ENCODE measurements around the gene UBA1. TPM values are rescaled to one million over a fixed set of nuclear protein-coding genes. Genes with fewer than 3 reads are reported as not detected.
A peak's percentile ranks its signal among the peaks of the same experiment; 100 is the strongest.

The UBA1 gene
- total RNA-seq, 4 donors from 2014 or later, result 126 to 238 (median 153) TPM

GRCh38 chrX:47199286-47199685 lies 5.7 kb downstream of the UBA1 start:
- no peak for TF ChIP-seq POLR2A (IDR thresholded peaks at IDR 0.05)
- TF ChIP-seq, protein P1, sequence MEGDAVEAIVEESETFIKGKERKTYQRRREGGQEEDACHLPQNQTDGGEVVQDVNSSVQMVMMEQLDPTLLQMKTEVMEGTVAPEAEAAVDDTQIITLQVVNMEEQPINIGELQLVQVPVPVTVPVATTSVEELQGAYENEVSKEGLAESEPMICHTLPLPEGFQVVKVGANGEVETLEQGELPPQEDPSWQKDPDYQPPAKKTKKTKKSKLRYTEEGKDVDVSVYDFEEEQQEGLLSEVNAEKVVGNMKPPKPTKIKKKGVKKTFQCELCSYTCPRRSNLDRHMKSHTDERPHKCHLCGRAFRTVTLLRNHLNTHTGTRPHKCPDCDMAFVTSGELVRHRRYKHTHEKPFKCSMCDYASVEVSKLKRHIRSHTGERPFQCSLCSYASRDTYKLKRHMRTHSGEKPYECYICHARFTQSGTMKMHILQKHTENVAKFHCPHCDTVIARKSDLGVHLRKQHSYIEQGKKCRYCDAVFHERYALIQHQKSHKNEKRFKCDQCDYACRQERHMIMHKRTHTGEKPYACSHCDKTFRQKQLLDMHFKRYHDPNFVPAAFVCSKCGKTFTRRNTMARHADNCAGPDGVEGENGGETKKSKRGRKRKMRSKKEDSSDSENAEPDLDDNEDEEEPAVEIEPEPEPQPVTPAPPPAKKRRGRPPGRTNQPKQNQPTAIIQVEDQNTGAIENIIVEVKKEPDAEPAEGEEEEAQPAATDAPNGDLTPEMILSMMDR (IDR thresholded peaks at IDR 0.05), result no peak
- no peak for DNase-seq
- WGBS, 2 donors, result 91 to 96% methylated on average over 8 to 9 of the region's 10 CpGs
- H3K27me3 ChIP-seq, result no peaks in the 10 kb centered on the region
- H3K4me3 ChIP-seq, result no peak overlapping the region
- peaks cover 19 to 69% (median 41%) of the 10 kb centered on the region in 3 donors for H3K4me1 ChIP-seq
- H3K9me3 ChIP-seq, result no peaks in the 10 kb centered on the region
- H3K36me3 ChIP-seq, result peaks cover 43 to 64% (median 53%) of the 10 kb centered on the region in 3 donors
- intact Hi-C loops (cut with DNase I), result no loop called here
- H3K27ac ChIP-seq, result peak overlapping the region; percentile 16 to 85 (median 58)

DNA sequence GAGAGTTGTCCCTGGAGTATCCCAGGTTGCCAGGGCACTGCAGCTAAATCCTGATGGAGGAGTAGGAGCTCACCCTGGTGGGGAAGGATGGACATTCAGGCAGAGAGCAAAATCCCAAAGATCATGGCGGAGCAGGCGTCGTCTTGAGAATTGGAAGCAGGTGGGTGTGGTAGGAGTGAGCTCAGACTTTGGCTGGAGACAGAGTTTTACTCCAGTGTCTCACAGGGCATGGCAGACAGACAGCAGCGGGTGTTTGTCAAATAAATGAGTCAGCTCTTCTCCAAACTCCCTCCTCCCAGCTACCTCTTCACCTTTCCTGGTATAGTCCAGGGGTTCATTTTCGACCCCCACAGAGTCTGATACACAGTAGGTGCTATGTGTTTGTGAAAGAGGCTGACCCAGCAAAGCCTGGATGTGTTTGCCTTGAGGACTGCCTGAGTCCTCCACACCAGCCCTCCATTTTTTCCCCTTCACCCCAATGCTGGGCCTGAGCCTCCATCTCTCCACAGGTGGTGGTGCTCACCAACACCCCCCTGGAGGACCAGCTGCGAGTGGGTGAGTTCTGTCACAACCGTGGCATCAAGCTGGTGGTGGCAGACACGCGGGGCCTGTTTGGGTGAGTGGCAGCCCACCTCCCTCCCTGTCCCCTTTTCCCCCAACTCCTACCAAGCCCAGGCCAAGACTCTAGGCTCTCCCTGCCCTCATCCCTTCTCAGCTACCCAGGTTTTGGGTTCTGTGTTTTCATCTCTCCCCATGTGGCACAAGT lies 6.9 kb downstream of the UBA1 start:
- H3K36me3 ChIP-seq, result peaks cover 50 to 77% (median 65%) of the 10 kb centered on the region in 3 donors
- no peak overlapping the region for H3K4me3 ChIP-seq
- peak overlapping the region; percentile 68 to 85 (median 80) for H3K27ac ChIP-seq
- no peak for TF ChIP-seq POLR2A (IDR thresholded peaks at IDR 0.05)
- TF ChIP-seq, protein P1 (IDR thresholded peaks at IDR 0.05), result peak in 5 of 6 experiments; percentile 7 to 53 (median 17)
- intact Hi-C loops (cut with DNase I), result loop anchor here (10.0 kb wide), 1 partner anchor 184 kb away; no protein-coding TSS in a partner anchor
- no peaks in the 10 kb centered on the region for H3K27me3 ChIP-seq
- no peak for DNase-seq
- WGBS, 2 donors, result 56 to 61% methylated on average over 5 to 8 of the region's 9 CpGs
- peaks cover 6 to 57% (median 28%) of the 10 kb centered on the region in 3 donors for H3K4me1 ChIP-seq
- no peaks in the 10 kb centered on the region for H3K9me3 ChIP-seq

DNA sequence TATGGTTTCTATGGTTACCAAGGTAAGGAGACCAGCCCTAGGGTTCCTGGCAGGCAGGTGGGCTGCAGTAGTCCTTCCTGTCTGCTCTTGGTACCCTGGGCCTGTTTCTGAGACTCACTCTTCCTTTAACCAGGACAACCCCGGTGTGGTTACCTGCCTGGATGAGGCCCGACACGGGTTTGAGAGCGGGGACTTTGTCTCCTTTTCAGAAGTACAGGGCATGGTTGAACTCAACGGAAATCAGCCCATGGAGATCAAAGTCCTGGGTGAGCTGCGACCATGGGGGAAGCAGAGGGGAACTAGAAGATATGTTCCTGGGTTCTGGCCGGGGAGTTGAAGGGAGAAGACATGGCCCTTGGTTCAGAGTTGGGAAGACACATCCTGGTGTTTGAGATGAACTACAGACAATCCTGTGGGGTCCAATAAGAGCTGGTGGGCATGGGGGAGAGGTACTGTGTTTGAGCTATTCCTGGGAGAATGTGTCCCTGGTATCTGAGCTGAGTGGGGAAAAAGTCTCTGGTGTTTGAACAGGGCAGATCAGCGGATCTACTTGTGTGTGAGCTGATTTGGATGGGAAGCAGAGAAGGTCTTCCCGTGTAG lies 7.8 kb downstream of the UBA1 start:
- TF ChIP-seq POLR2A (IDR thresholded peaks at IDR 0.05), result no peak
- TF ChIP-seq, protein P1 (IDR thresholded peaks at IDR 0.05), result no peak
- WGBS, 2 donors, result 97% methylated on average over 5 of the region's 9 CpGs; no CpG with 5 or more reads in 1 of the 2 donors
- peak overlapping the region; percentile 68 to 85 (median 80) for H3K27ac ChIP-seq

DNA sequence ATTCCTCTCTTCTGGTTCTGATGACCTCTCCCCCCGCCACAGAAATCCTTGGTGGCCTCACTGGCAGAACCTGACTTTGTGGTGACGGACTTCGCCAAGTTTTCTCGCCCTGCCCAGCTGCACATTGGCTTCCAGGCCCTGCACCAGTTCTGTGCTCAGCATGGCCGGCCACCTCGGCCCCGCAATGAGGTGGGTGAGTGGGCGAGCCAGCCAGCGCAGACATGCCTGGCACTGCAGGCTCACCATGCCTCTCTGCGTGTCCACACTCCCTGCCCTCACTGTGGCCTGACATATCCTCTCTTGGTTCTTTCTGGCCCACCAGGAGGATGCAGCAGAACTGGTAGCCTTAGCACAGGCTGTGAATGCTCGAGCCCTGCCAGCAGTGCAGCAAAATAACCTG lies 8.7 kb downstream of the UBA1 start:
- 98% methylated on average over 5 of the region's 11 CpGs; no CpG with 5 or more reads in 1 of the 2 donors for WGBS, 2 donors
- TF ChIP-seq, protein P1 (IDR thresholded peaks at IDR 0.05), result no peak
- no peak for TF ChIP-seq POLR2A (IDR thresholded peaks at IDR 0.05)
- Histone ChIP-seq H3K4me1 (peaks cover 0 to 39% (median 12%) of the 10 kb centered on the region in 3 donors), H3K27ac (no peak overlapping the region), H3K9me3 (no peaks in the 10 kb centered on the region), H3K27me3 (no peaks in the 10 kb centered on the region), H3K36me3 (peaks cover 65 to 94% (median 78%) of the 10 kb centered on the region in 3 donors), H3K4me3 (no peak overlapping the region)
- intact Hi-C loops (cut with DNase I), result loop anchor here (10.0 kb wide), 1 partner anchor 182 kb away; no protein-coding TSS in a partner anchor
- DNase-seq, result no peak

More for the DNA sequence above, 7.8 kb downstream of the UBA1 start:
- H3K9me3 ChIP-seq, result no peaks in the 10 kb centered on the region
- no peak overlapping the region for H3K4me3 ChIP-seq
- intact Hi-C loops (cut with DNase I), result loop anchor here (10.0 kb wide), 1 partner anchor 183 kb away; no protein-coding TSS in a partner anchor
- DNase-seq, result no peak
- no peaks in the 10 kb centered on the region for H3K27me3 ChIP-seq
- peaks cover 0 to 48% (median 20%) of the 10 kb centered on the region in 3 donors for H3K4me1 ChIP-seq
- H3K36me3 ChIP-seq, result peaks cover 58 to 86% (median 74%) of the 10 kb centered on the region in 3 donors

DNA sequence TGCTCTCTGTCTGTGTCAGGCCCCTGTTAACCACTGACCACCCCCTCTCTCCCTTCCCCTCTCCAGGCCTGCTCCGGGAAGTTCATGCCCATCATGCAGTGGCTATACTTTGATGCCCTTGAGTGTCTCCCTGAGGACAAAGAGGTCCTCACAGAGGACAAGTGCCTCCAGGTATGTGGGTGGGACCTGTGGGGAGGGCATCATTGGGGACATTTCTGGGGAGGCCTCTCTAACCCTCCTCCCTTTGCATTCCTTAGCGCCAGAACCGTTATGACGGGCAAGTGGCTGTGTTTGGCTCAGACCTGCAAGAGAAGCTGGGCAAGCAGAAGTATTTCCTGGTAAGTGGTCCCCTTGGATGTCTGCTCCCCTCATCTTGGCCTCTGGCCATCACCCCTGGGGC lies 9.2 kb downstream of the UBA1 start:
- Histone ChIP-seq H3K4me3 (no peak overlapping the region), H3K27ac (no peak overlapping the region), H3K9me3 (no peaks in the 10 kb centered on the region), H3K4me1 (peaks cover 0 to 33% (median 12%) of the 10 kb centered on the region in 3 donors), H3K27me3 (no peaks in the 10 kb centered on the region), H3K36me3 (peaks cover 65 to 100% (median 78%) of the 10 kb centered on the region in 3 donors)
- TF ChIP-seq POLR2A (IDR thresholded peaks at IDR 0.05), result no peak
- TF ChIP-seq, protein P1 (IDR thresholded peaks at IDR 0.05), result no peak
- intact Hi-C loops (cut with DNase I), result loop anchor here (10.0 kb wide), 1 partner anchor 182 kb away; no protein-coding TSS in a partner anchor
- 60 to 67% methylated on average over 1 to 4 of the region's 4 CpGs for WGBS, 2 donors
- no peak for DNase-seq
